GM19455 (cell line): ENCODE data around the gene ZNF627.
A peak's percentile ranks its signal among the peaks of the same experiment; 100 is the strongest.
"Not testable (repeated sequence)": the region's sequence is repeated elsewhere in the genome, so short reads cannot be mapped to it uniquely, and the experiment has no call there.

Experiments used
- ATAC-seq: cut with Tn5 transposase; IDR thresholded peaks from one replicate; pipeline ENCODE4 v1.9.1; 2021; ENCODE audit not compliant: unreplicated experiment

ZNF627 gene

GRCh38 chr19:11622401-11622800 is 25.1 kb downstream of the ZNF627 start:
- not testable (repeated sequence) for ATAC-seq

- ATAC-seq: no peak
Measured at GRCh38 chr19:11624069-11624463, 26.8 kb downstream of the ZNF627 start.

GRCh38 chr19:11626252-11626651 is 29.0 kb downstream of the ZNF627 start:
- ATAC-seq: no peak

GRCh38 chr19:11633223-11633622 is 35.9 kb downstream of the ZNF627 start:
- no peak for ATAC-seq

GRCh38 chr19:11634018-11634662 is 36.9 kb downstream of the ZNF627 start:
- not testable (repeated sequence) for ATAC-seq

- ATAC-seq: no peak
Measured at GRCh38 chr19:11639245-11639601, 41.9 kb downstream of the ZNF627 start.

- ATAC-seq: peak; percentile 87
Measured at GRCh38 chr19:11639602-11640471, 42.6 kb downstream of the ZNF627 start.

- ATAC-seq: no peak
Measured at GRCh38 chr19:11641244-11641643, 44.0 kb downstream of the ZNF627 start.

- no peak for ATAC-seq
Measured at GRCh38 chr19:11642902-11643301, 45.6 kb downstream of the ZNF627 start.

- ATAC-seq: no peak
Measured at GRCh38 chr19:11649941-11650340, 52.7 kb downstream of the ZNF627 start.

- ATAC-seq: no peak
Measured at GRCh38 chr19:11651062-11651461, 53.8 kb downstream of the ZNF627 start.

- no peak for ATAC-seq
Measured at GRCh38 chr19:11652056-11652455, 54.8 kb downstream of the ZNF627 start.

GRCh38 chr19:11652492-11652891 is 55.2 kb downstream of the ZNF627 start:
- no peak for ATAC-seq

GRCh38 chr19:11656535-11656934 is 59.3 kb downstream of the ZNF627 start:
- no peak for ATAC-seq

- ATAC-seq: no peak
Measured at GRCh38 chr19:11657307-11657706, 60.0 kb downstream of the ZNF627 start.

- ATAC-seq: no peak
Measured at GRCh38 chr19:11658970-11659369, 61.7 kb downstream of the ZNF627 start.

- no peak for ATAC-seq
Measured at GRCh38 chr19:11659612-11660011, 62.3 kb downstream of the ZNF627 start.

- ATAC-seq: no peak
Measured at GRCh38 chr19:11662278-11662677, 65.0 kb downstream of the ZNF627 start.

- ATAC-seq: no peak
Measured at GRCh38 chr19:11663181-11663591, 65.9 kb downstream of the ZNF627 start.
